Naive B cell (primary cell): Measurements from ENCODE around the gene TRDN. TPM values are rescaled to one million over a fixed set of nuclear protein-coding genes. Genes with fewer than 3 reads are reported as not detected.

Experiments used
- ATAC-seq, 2 donors: fragments of 150-1000 bp; cut with Tn5 transposase; 2 replicates each; pipeline ENCODE4 v1.10.0; 2021; ENCODE audit warnings: low read depth in 2 of 2, mild to moderate bottlenecking in 2 of 2, moderate library complexity in 2 of 2
- DNase-seq: peaks from one replicate; pipeline ENCODE4 v3.0.0; 2022
- H3K27ac Mint-ChIP-seq, 6 donors: one replicate each; pipeline ENCODE4 v1.8.0; 2020 to 2022; ENCODE audit warnings: mild to moderate bottlenecking in 6 of 6, mixed read lengths in 6 of 6, moderate library complexity in 5 of 6, inconsistent platforms in 2 of 6
- H3K27me3 Mint-ChIP-seq, 3 donors: one replicate each; pipeline ENCODE4 v1.8.0; 2021 to 2022; ENCODE audit warnings: mixed read lengths in 3 of 3, mild to moderate bottlenecking in 1 of 3
- H3K36me3 Mint-ChIP-seq, 2 donors: one replicate each; pipeline ENCODE4 v1.8.0; 2020 to 2022; ENCODE audit warnings: mixed read lengths in 2 of 2, inconsistent platforms in 1 of 2, mild to moderate bottlenecking in 1 of 2
- H3K4me1 Mint-ChIP-seq, 3 donors: one replicate each; pipeline ENCODE4 v1.8.0; 2020 to 2022; ENCODE audit warnings: mixed read lengths in 3 of 3, inconsistent platforms in 1 of 3, mild to moderate bottlenecking in 1 of 3, moderate library complexity in 1 of 3
- H3K4me3 Mint-ChIP-seq, 8 donors: one replicate each; pipeline ENCODE4 v1.8.0; 2020 to 2022; ENCODE audit warnings: mild to moderate bottlenecking in 8 of 8, mixed read lengths in 8 of 8, moderate library complexity in 8 of 8, inconsistent platforms in 2 of 8
- H3K9me3 Mint-ChIP-seq, 7 donors: one replicate each; pipeline ENCODE4 v1.8.0; 2020 to 2022; ENCODE audit warnings: mixed read lengths in 7 of 7, mild to moderate bottlenecking in 5 of 7, inconsistent platforms in 2 of 7, moderate library complexity in 1 of 7
- polyA plus RNA-seq, 6 donors: library from polyadenylated mRNA; unstranded; fragments of 300-500 nt; fragmentation: Illumina TruSeq; gene quantifications; one replicate each; pipeline ENCODE4 v1.2.3, GENCODE V29; 2021; ENCODE audit warnings: low read depth in 6 of 6

Gene TRDN
- polyA plus RNA-seq, 6 donors from 2014 or later, result not detected

DNA sequence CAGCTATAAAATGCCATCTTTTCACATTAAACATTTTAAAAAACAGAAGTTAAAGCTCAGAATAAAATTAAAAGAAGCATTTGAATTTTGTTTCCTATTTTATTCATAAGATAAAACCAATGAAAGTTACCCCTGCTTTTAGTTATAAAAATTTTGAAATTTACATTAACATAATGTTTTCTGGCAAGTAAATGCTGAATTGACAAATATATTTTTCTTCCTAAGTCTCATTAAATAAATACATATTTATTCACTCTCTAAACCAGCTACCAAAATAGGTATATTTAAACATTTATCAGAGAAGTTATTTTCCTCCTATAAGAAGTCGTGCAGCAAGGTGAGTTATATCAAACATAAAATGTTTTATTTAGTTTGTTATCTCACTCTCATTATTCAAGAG is 213.6 kb downstream of the TRDN start:
- ATAC-seq, result no peak
- no peaks in the 10 kb centered on the region for H3K27me3 Mint-ChIP-seq
- H3K9me3 Mint-ChIP-seq, result peaks cover 0 to 2% (median 0%) of the 10 kb centered on the region in 7 donors
- H3K4me3 Mint-ChIP-seq, result no peak overlapping the region
- H3K4me1 Mint-ChIP-seq, result no peaks in the 10 kb centered on the region
- DNase-seq, result no peak
- no peak overlapping the region for H3K27ac Mint-ChIP-seq
- H3K36me3 Mint-ChIP-seq, result no peaks in the 10 kb centered on the region

DNA sequence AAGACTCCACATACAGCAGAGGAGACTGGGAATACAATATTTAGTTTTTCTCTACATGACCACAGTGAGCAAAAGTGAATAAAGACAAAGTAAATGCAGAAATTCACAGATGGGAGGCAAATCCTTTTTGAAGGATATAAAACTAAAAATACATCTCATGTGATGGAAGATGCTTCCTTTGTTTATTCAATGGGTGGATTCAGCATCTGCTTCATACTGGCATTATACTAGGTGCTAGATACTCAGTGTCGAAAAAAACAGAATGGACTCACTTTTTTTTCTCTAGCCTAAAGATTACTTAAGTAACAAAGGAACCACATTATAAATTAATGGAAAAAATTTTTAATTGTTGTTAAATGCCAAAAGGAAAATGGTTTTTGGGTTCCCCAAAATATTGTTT is 216.2 kb downstream of the TRDN start:
- ATAC-seq (no peak), DNase-seq (no peak)
- Mint-ChIP-seq H3K27me3 (no peaks in the 10 kb centered on the region), H3K36me3 (no peaks in the 10 kb centered on the region), H3K4me3 (no peak overlapping the region), H3K27ac (no peak overlapping the region), H3K9me3 (peaks cover 0 to 2% (median 0%) of the 10 kb centered on the region in 7 donors), H3K4me1 (no peaks in the 10 kb centered on the region)

DNA sequence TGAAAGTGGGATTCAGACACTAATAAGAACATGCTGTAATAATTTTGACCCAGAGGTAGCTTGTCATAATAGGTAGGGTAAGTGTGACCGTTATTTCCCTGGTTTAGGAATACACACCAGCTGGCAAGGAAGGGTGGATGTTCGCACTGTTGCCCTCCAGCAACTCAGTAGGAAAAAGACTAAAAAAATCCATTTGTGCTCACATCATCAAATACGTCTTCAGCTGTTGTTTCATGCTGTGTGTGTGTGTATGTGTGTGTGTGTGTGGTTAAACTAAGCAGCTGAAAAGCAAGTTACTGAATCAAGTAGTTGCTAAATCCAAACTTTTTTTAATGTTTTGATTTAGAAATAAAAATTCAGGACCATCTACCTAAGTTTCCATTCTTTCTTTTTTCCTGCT is 218.7 kb downstream of the TRDN start:
- no peaks in the 10 kb centered on the region for H3K36me3 Mint-ChIP-seq
- H3K9me3 Mint-ChIP-seq, result peaks cover 0 to 2% (median 0%) of the 10 kb centered on the region in 7 donors
- no peak for ATAC-seq
- H3K4me3 Mint-ChIP-seq, result no peak overlapping the region
- no peak for DNase-seq
- no peak overlapping the region for H3K27ac Mint-ChIP-seq
- H3K4me1 Mint-ChIP-seq, result no peaks in the 10 kb centered on the region
- H3K27me3 Mint-ChIP-seq, result no peaks in the 10 kb centered on the region

DNA sequence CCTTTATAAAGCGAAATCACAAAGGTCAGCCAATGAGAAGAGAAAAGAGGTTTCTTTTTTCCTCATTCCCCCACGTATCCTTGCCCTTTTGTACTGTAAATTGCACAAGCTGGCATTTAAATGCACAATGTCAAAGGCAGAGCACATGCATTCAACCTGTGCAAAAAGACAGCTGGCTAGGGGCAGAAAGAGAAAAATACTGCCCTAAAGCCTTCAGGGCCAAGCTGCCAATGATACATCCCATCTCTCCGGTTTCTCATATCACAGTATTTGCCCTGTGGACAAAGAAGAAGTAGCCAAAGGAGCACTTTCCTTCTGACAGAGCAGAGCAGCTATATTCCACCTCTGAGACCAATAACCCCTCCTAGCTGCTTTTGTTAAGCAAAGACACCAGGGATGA is 219.2 kb downstream of the TRDN start:
- DNase-seq, result no peak
- Mint-ChIP-seq H3K9me3 (peaks cover 0 to 2% (median 0%) of the 10 kb centered on the region in 7 donors), H3K4me3 (no peak overlapping the region), H3K27me3 (no peaks in the 10 kb centered on the region), H3K27ac (no peak overlapping the region), H3K36me3 (no peaks in the 10 kb centered on the region), H3K4me1 (no peaks in the 10 kb centered on the region)
- ATAC-seq, result no peak

GRCh38 chr6:123415844-123416468 is 220.8 kb downstream of the TRDN start:
- H3K27ac Mint-ChIP-seq, result no peak overlapping the region
- H3K36me3 Mint-ChIP-seq, result no peaks in the 10 kb centered on the region
- no peaks in the 10 kb centered on the region for H3K9me3 Mint-ChIP-seq
- ATAC-seq, result peak in 1 of 2 donors; percentile 32
- peak; percentile 1 for DNase-seq
- H3K27me3 Mint-ChIP-seq, result no peaks in the 10 kb centered on the region
- no peak overlapping the region for H3K4me3 Mint-ChIP-seq
- no peaks in the 10 kb centered on the region for H3K4me1 Mint-ChIP-seq

- H3K36me3 Mint-ChIP-seq, result no peaks in the 10 kb centered on the region
- H3K27ac Mint-ChIP-seq, result no peak overlapping the region
- ATAC-seq, result no peak
- H3K27me3 Mint-ChIP-seq, result no peaks in the 10 kb centered on the region
- H3K4me3 Mint-ChIP-seq, result no peak overlapping the region
- H3K9me3 Mint-ChIP-seq, result no peaks in the 10 kb centered on the region
- H3K4me1 Mint-ChIP-seq, result no peaks in the 10 kb centered on the region
- no peak for DNase-seq
These were observed 231.8 kb downstream of the TRDN start for GRCh38 chr6:123404975-123405374.

- no peaks in the 10 kb centered on the region for H3K4me1 Mint-ChIP-seq
- no peak overlapping the region for H3K27ac Mint-ChIP-seq
- H3K9me3 Mint-ChIP-seq, result no peaks in the 10 kb centered on the region
- H3K36me3 Mint-ChIP-seq, result no peaks in the 10 kb centered on the region
- ATAC-seq (no peak), DNase-seq (no peak)
- H3K27me3 Mint-ChIP-seq, result no peaks in the 10 kb centered on the region
- no peak overlapping the region for H3K4me3 Mint-ChIP-seq
These were observed 234.7 kb downstream of the TRDN start for GRCh38 chr6:123402052-123402451.

- ATAC-seq, result no peak
- H3K36me3 Mint-ChIP-seq, result no peaks in the 10 kb centered on the region
- no peaks in the 10 kb centered on the region for H3K4me1 Mint-ChIP-seq
These were observed 238.7 kb downstream of the TRDN start for GRCh38 chr6:123398072-123398471.

DNA sequence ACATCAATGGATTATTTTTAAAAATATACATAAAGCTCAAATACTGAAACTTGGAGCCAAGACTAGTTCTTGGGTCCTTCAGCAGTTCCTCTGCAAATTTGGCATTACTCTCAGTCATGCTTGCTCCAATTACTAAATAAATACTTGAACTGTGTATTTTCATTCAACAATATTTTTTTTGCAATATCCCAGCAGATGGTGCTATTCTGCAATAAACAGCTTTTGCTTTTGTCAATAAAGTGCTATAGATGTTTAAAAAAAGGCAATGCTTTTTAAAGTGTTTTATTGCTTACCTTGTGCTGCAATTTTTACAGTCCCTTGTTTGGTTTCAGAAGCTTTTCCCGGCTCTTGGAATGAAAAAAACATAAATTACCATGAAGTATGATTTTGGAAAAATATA is 243.4 kb downstream of the TRDN start:
- H3K36me3 Mint-ChIP-seq, result no peaks in the 10 kb centered on the region
- peaks cover 0 to 3% (median 0%) of the 10 kb centered on the region in 7 donors for H3K9me3 Mint-ChIP-seq
- no peaks in the 10 kb centered on the region for H3K4me1 Mint-ChIP-seq
- no peak overlapping the region for H3K27ac Mint-ChIP-seq
- H3K4me3 Mint-ChIP-seq, result no peak overlapping the region
- no peak for DNase-seq
- H3K27me3 Mint-ChIP-seq, result no peaks in the 10 kb centered on the region
- no peak for ATAC-seq

More at GRCh38 chr6:123398072-123398471, 238.7 kb downstream of the TRDN start:
- no peak overlapping the region for H3K4me3 Mint-ChIP-seq
- H3K9me3 Mint-ChIP-seq, result peaks cover 0 to 3% (median 0%) of the 10 kb centered on the region in 7 donors
- no peak overlapping the region for H3K27ac Mint-ChIP-seq
- H3K27me3 Mint-ChIP-seq, result no peaks in the 10 kb centered on the region
- no peak for DNase-seq

DNA sequence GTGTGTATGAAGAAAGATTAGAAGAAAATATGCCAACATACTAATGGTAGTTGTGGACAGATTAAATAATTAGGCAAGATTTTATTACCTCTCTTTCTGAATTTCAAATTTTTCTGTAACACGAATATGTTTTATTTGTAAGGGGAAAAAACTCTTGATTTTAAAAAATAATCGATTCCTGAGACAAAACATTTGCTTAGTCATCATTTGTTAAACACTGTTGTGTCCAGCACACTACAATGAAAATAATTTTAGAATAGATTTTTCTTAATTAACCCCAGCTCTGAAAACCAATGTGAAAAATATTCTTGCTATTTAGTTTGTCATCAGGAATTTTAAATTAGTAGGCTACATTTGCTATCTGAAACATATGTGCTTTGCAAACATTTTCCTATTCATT is 253.0 kb downstream of the TRDN start:
- no peaks in the 10 kb centered on the region for H3K4me1 Mint-ChIP-seq
- H3K36me3 Mint-ChIP-seq, result no peaks in the 10 kb centered on the region
- ATAC-seq (no peak), DNase-seq (no peak)
- no peak overlapping the region for H3K4me3 Mint-ChIP-seq
- H3K27me3 Mint-ChIP-seq, result no peaks in the 10 kb centered on the region
- no peak overlapping the region for H3K27ac Mint-ChIP-seq
- H3K9me3 Mint-ChIP-seq, result peaks cover 0 to 1% (median 0%) of the 10 kb centered on the region in 7 donors

- no peak overlapping the region for H3K4me3 Mint-ChIP-seq
- H3K27me3 Mint-ChIP-seq, result no peaks in the 10 kb centered on the region
- no peaks in the 10 kb centered on the region for H3K4me1 Mint-ChIP-seq
- peaks cover 0 to 1% (median 0%) of the 10 kb centered on the region in 7 donors for H3K9me3 Mint-ChIP-seq
- DNase-seq, result no peak
- no peak for ATAC-seq
- no peaks in the 10 kb centered on the region for H3K36me3 Mint-ChIP-seq
- no peak overlapping the region for H3K27ac Mint-ChIP-seq
These were observed 256.5 kb downstream of the TRDN start for GRCh38 chr6:123380257-123380656.

GRCh38 chr6:123372737-123373136 is 264.0 kb downstream of the TRDN start:
- DNase-seq (no peak), ATAC-seq (no peak)
- Mint-ChIP-seq H3K9me3 (peaks cover 0 to 10% (median 1%) of the 10 kb centered on the region in 7 donors), H3K27me3 (no peaks in the 10 kb centered on the region), H3K4me3 (no peak overlapping the region), H3K4me1 (no peaks in the 10 kb centered on the region), H3K27ac (no peak overlapping the region), H3K36me3 (no peaks in the 10 kb centered on the region)

GRCh38 chr6:123363912-123364311 is 272.8 kb downstream of the TRDN start:
- no peaks in the 10 kb centered on the region for H3K4me1 Mint-ChIP-seq
- no peak overlapping the region for H3K4me3 Mint-ChIP-seq
- H3K36me3 Mint-ChIP-seq, result no peaks in the 10 kb centered on the region
- no peak overlapping the region for H3K27ac Mint-ChIP-seq
- ATAC-seq (no peak), DNase-seq (no peak)
- no peaks in the 10 kb centered on the region for H3K27me3 Mint-ChIP-seq
- H3K9me3 Mint-ChIP-seq, result peaks cover 0 to 11% (median 3%) of the 10 kb centered on the region in 7 donors

DNA sequence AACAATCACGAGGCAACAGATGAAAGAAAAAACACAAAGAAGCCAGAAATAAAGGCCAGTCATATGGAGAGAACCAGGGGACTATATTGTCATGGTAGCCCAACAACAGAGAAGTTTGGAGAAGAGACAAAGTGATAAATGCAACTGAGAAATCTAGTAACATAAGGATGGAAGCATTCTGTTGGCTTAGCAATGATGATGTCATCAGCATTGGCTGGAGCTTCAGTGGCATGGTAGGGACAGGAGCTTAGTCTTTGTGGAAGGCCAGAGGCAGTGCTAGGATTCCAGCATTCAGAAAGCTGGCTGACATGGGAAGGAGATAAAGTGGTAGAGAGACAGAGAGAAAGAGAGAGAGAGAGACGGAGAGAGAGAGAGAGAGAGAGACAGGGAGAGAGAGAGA is 276.4 kb downstream of the TRDN start:
- no peak for DNase-seq
- Mint-ChIP-seq H3K9me3 (peaks cover 0 to 11% (median 3%) of the 10 kb centered on the region in 7 donors), H3K27me3 (no peaks in the 10 kb centered on the region), H3K27ac (no peak overlapping the region), H3K4me1 (no peaks in the 10 kb centered on the region), H3K36me3 (no peaks in the 10 kb centered on the region), H3K4me3 (no peak overlapping the region)
- ATAC-seq, result no peak

DNA sequence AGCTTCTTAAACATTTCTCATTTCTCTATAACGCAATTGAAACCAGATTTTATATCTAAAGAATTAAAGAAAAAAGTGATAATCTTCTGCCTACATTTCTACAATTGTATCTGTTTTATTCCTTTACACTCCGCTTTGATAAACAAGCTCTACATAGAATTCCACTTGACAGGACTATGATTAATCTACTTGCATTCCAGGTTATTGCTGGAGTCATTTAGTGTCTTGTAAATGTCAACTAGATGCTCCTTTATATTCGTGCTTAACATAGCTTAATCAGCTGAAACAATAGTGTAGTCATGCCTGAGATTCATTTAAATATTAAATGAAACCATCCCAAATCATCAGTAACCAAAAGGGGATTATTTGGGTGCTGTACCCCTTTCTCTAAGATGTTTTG is 284.0 kb downstream of the TRDN start:
- DNase-seq (no peak), ATAC-seq (no peak)
- no peak overlapping the region for H3K4me3 Mint-ChIP-seq
- H3K27me3 Mint-ChIP-seq, result no peaks in the 10 kb centered on the region
- no peak overlapping the region for H3K27ac Mint-ChIP-seq
- no peaks in the 10 kb centered on the region for H3K36me3 Mint-ChIP-seq
- H3K9me3 Mint-ChIP-seq, result peaks cover 0 to 1% (median 0%) of the 10 kb centered on the region in 7 donors
- H3K4me1 Mint-ChIP-seq, result no peaks in the 10 kb centered on the region
